ENCODE data around the gene APOL4.
"Not testable (repeated sequence)": the region's sequence is repeated elsewhere in the genome, so short reads cannot be mapped to it uniquely, and the experiment has no call there.

APOL4 gene

GRCh38 chr22:36201630-36202319 lies at the start of gene APOL4:
APOL4 (minus strand) TSS chr22:36201809; CDS start chr22:36201734, 75 bp downstream.
- DNase-seq = no peak

- not testable (repeated sequence) for DNase-seq
These were observed 48.8 kb upstream of the APOL4 start for GRCh38 chr22:36250292-36250960.

GRCh38 chr22:36249160-36249559 lies 47.6 kb upstream of the APOL4 start:
- no peak for DNase-seq

- no peak for DNase-seq
These were observed 46.3 kb upstream of the APOL4 start for GRCh38 chr22:36247955-36248354.

GRCh38 chr22:36246718-36247117 lies 45.1 kb upstream of the APOL4 start:
- DNase-seq = no peak

- no peak for DNase-seq
These were observed 44.3 kb upstream of the APOL4 start for GRCh38 chr22:36245805-36246356.

GRCh38 chr22:36244522-36245391 lies 43.1 kb upstream of the APOL4 start:
- no peak for DNase-seq

GRCh38 chr22:36243986-36244385 lies 42.4 kb upstream of the APOL4 start:
- DNase-seq = no peak

- DNase-seq = peak; percentile 83
These were observed 38.0 kb upstream of the APOL4 start, which contains the start of gene APOL2 for GRCh38 chr22:36239401-36240171. APOL2 (minus strand) TSS chr22:36239527; CDS start chr22:36233162, 6,365 bp downstream.

- no peak for DNase-seq
These were observed 37.5 kb upstream of the APOL4 start for GRCh38 chr22:36239150-36239400.

GRCh38 chr22:36238373-36239149 lies 37.0 kb upstream of the APOL4 start:
- DNase-seq = no peak

- DNase-seq = no peak
These were observed 36.1 kb upstream of the APOL4 start for GRCh38 chr22:36237462-36238372.

GRCh38 chr22:36236388-36237319 lies 35.0 kb upstream of the APOL4 start:
- no peak for DNase-seq

GRCh38 chr22:36235585-36235984 lies 34.0 kb upstream of the APOL4 start:
- no peak for DNase-seq

- no peak for DNase-seq
These were observed 33.3 kb upstream of the APOL4 start for GRCh38 chr22:36234919-36235318.

GRCh38 chr22:36234213-36234612 lies 32.6 kb upstream of the APOL4 start:
- no peak for DNase-seq

- no peak for DNase-seq
These were observed 32.2 kb upstream of the APOL4 start for GRCh38 chr22:36233796-36234195.

- no peak for DNase-seq
These were observed 31.2 kb upstream of the APOL4 start for GRCh38 chr22:36232715-36233401.

- not testable (repeated sequence) for DNase-seq
These were observed 29.4 kb upstream of the APOL4 start for GRCh38 chr22:36231051-36231450.
